Measurements from ENCODE around the gene ENC1. TPM values are rescaled to one million over a fixed set of nuclear protein-coding genes. Genes with fewer than 3 reads are reported as not detected.

Gene ENC1
- polyA plus RNA-seq, 1 of the 3 experiments (the other 2 are of a cell fraction), result 20.3 TPM

GRCh38 chr5:74653991-74654390 lies 13.5 kb upstream of the ENC1 start:
- Histone ChIP-seq H3K36me3 (replicated peaks in 1 of 2; ENCODE audit: control insufficient read depth in 1 of 2, insufficient read depth in 2 of 2, low read length in 1 of 2) (no peaks in the 10 kb centered on the region), H3K79me2 (ENCODE audit: insufficient read depth) (no peaks in the 10 kb centered on the region), H3F3A (replicated peaks; ENCODE audit: insufficient read depth) (no peaks in the 10 kb centered on the region), H3K9ac (no peak overlapping the region), H3K4me2 (no peak overlapping the region), H4K20me1 (ENCODE audit: insufficient read depth) (no peaks in the 10 kb centered on the region), H3K27ac (ENCODE audit: low read depth in 2 of 2, low read length in 1 of 2) (no peak overlapping the region), H3K9me2 (no peaks in the 10 kb centered on the region), H3K4me3 (ENCODE audit: low read depth in 2 of 2, low read length in 1 of 2) (no peak overlapping the region), H3K9me3 (no peaks in the 10 kb centered on the region), H2AFZ (ENCODE audit: low read depth) (no peak overlapping the region), H3K4me1 (ENCODE audit: control insufficient read depth in 1 of 2, insufficient read depth in 2 of 2, low read depth in 1 of 2, low read length in 1 of 2) (peaks cover 0 to 2% of the 10 kb centered on the region in 2 experiments; a peak in 1 of 4 replicates), H3K27me3 (ENCODE audit: insufficient read depth) (no peaks in the 10 kb centered on the region)
- 75% methylated on average over 5 of the region's 5 CpGs for WGBS (ENCODE audit: low lambda C conversion rate)
- ChIA-PET POLR2A (no interaction called here), CTCF (interaction anchor here (1.2 to 3.2 kb wide), 3 partner anchors 12 to 752 kb away, joined by 4 to 25 read pairs (median 16); partner anchors contain the start of gene ENC1)
- TF ChIP-seq CTCF (IDR thresholded peaks at IDR 0.05) (no peak), MEF2A (IDR thresholded peaks at IDR 0.05; ENCODE audit: borderline replicate concordance, low read depth) (no peak), RCOR1 (IDR thresholded peaks at IDR 0.05; ENCODE audit: low read length) (no peak), TCF12 (IDR thresholded peaks at IDR 0.05) (no peak), USF2 (IDR thresholded peaks at IDR 0.05; ENCODE audit: borderline replicate concordance, low read depth, low read length) (no peak), GATA2 (CRISPR knock-in tag; IDR thresholded peaks at IDR 0.05) (no peak), NFIC (IDR thresholded peaks at IDR 0.05; ENCODE audit: borderline replicate concordance) (no peak), USF1 (IDR thresholded peaks at IDR 0.05; ENCODE audit: borderline replicate concordance, low read depth) (no peak), FOSL2 (IDR thresholded peaks at IDR 0.05; ENCODE audit: borderline replicate concordance, low read depth) (no peak), CHD2 (IDR thresholded peaks at IDR 0.05; ENCODE audit: low read length, partially characterized antibody) (no peak), TAF1 (IDR thresholded peaks at IDR 0.05; ENCODE audit: borderline replicate concordance, low read depth, low read length) (no peak), SIN3A (IDR thresholded peaks at IDR 0.05; ENCODE audit: borderline replicate concordance, low read depth, low read length) (no peak), SMC3 (IDR thresholded peaks at IDR 0.05; ENCODE audit: low read depth, low read length) (no peak), NRF1 (IDR thresholded peaks at IDR 0.05; ENCODE audit: low read depth, low read length) (no peak), IRF3 (IDR thresholded peaks at IDR 0.05; ENCODE audit: low read depth, low read length) (no peak), JUND (IDR thresholded peaks at IDR 0.05) (no peak), RXRA (IDR thresholded peaks at IDR 0.05; ENCODE audit: borderline replicate concordance, low read depth) (no peak)
- DNase-seq, result no peak
